HepG2 (cell line): ENCODE measurements around the gene NTF3.

Experiments
- ELF3 ChIP-seq: IDR thresholded peaks from 2 replicates; pipeline ENCODE4 v1.6.1; 2016; ENCODE audit warnings: missing genetic modification reagents, missing compliant biosample characterization
- GATA4 ChIP-seq: sonication (generic); IDR thresholded peaks from 2 replicates; pipeline ENCODE4 v1.6.1; 2016; ENCODE audit warnings: antibody characterized with exemption, low read depth, borderline replicate concordance
- GLI4 ChIP-seq: sonication (generic); formaldehyde crosslinking; IDR thresholded peaks from 2 replicates; pipeline ENCODE4 v1.5.1; 2020; ENCODE audit warnings: missing genetic modification reagents, mild to moderate bottlenecking, moderate library complexity, borderline replicate concordance
- HNRNPK ChIP-seq: fragments of 200-400 bp; formaldehyde crosslinking; IDR thresholded peaks from 2 replicates; pipeline ENCODE4 v1.6.1; 2018; ENCODE audit warnings: low read length, low read depth, moderate library complexity, mild to moderate bottlenecking; ENCODE audit not compliant: poor library complexity, severe bottlenecking
- MLLT10 ChIP-seq: sonication (generic); formaldehyde crosslinking; IDR thresholded peaks from 2 replicates; pipeline ENCODE4 v1.4.0; 2020; ENCODE audit warnings: missing genetic modification reagents
- MYC ChIP-seq: sonication (generic); formaldehyde crosslinking; IDR thresholded peaks from 2 replicates; pipeline ENCODE4 v1.9.0; 2021; ENCODE audit warnings: missing genetic modification reagents, borderline replicate concordance
- RFX5 ChIP-seq: IDR thresholded peaks from 2 replicates; pipeline ENCODE4 v1.6.1; 2011; ENCODE audit warnings: low read depth, low read length, improper control_type of control experiment
- TSC22D2 ChIP-seq: sonication (generic); formaldehyde crosslinking; IDR thresholded peaks from 2 replicates; pipeline ENCODE4 v1.5.1; 2020; ENCODE audit warnings: missing genetic modification reagents, mild to moderate bottlenecking, borderline replicate concordance
- XRCC5 ChIP-seq: fragments of 200-400 bp; formaldehyde crosslinking; optimal IDR thresholded peaks from 2 replicates; pipeline ENCODE3; 2017; ENCODE audit warnings: mild to moderate bottlenecking, low read length
- ZNF335 ChIP-seq: sonication (generic); formaldehyde crosslinking; IDR thresholded peaks from 2 replicates; pipeline ENCODE4 v1.4.0; 2020; ENCODE audit warnings: missing genetic modification reagents
- ZNF34 ChIP-seq: sonication (generic); formaldehyde crosslinking; IDR thresholded peaks from 2 replicates; pipeline ENCODE4 v1.4.0; 2020; ENCODE audit warnings: mild to moderate bottlenecking, missing genetic modification reagents, borderline replicate concordance
- TF ChIP-seq, protein P1 (sequence below): sonication (generic); formaldehyde crosslinking; IDR thresholded peaks from 2 replicates; pipeline ENCODE4 v1.5.0; 2020; ENCODE audit warnings: mild to moderate bottlenecking, missing genetic modification reagents, moderate library complexity

DNA sequence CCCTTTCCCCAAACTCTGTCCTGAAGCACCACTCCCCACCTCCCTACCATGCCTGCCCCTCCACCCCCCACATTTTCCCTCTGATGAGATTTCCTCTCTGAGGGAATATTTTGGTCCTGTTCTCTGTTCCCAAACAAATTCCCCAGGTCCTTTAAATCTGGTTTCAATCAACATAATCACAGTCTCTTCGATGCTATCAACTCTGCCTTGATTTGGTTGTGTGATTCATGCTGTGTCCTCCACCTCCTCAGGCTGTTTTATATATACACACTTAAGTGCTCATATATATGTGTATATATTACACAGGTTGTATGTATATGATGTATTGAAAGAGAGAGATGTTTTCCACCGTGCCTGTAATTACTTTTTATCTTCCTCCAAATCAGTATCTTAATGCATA is 36.0 kb downstream of the NTF3 start:
- TF ChIP-seq, protein P1, sequence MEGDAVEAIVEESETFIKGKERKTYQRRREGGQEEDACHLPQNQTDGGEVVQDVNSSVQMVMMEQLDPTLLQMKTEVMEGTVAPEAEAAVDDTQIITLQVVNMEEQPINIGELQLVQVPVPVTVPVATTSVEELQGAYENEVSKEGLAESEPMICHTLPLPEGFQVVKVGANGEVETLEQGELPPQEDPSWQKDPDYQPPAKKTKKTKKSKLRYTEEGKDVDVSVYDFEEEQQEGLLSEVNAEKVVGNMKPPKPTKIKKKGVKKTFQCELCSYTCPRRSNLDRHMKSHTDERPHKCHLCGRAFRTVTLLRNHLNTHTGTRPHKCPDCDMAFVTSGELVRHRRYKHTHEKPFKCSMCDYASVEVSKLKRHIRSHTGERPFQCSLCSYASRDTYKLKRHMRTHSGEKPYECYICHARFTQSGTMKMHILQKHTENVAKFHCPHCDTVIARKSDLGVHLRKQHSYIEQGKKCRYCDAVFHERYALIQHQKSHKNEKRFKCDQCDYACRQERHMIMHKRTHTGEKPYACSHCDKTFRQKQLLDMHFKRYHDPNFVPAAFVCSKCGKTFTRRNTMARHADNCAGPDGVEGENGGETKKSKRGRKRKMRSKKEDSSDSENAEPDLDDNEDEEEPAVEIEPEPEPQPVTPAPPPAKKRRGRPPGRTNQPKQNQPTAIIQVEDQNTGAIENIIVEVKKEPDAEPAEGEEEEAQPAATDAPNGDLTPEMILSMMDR (CRISPR knock-in tag): no peak
- TF ChIP-seq ELF3: no peak
- TF ChIP-seq TSC22D2 (CRISPR knock-in tag): no peak
- TF ChIP-seq HNRNPK: no peak
- no peak for TF ChIP-seq RFX5
- no peak for TF ChIP-seq MYC (CRISPR knock-in tag)
- TF ChIP-seq ZNF335 (CRISPR knock-in tag): no peak
- no peak for TF ChIP-seq GATA4
- TF ChIP-seq XRCC5: no peak
- TF ChIP-seq MLLT10 (CRISPR knock-in tag): no peak
- no peak for TF ChIP-seq GLI4 (CRISPR knock-in tag)
- TF ChIP-seq ZNF34 (CRISPR knock-in tag): no peak
